ENCODE results near the gene POLL.

The POLL gene

DNA sequence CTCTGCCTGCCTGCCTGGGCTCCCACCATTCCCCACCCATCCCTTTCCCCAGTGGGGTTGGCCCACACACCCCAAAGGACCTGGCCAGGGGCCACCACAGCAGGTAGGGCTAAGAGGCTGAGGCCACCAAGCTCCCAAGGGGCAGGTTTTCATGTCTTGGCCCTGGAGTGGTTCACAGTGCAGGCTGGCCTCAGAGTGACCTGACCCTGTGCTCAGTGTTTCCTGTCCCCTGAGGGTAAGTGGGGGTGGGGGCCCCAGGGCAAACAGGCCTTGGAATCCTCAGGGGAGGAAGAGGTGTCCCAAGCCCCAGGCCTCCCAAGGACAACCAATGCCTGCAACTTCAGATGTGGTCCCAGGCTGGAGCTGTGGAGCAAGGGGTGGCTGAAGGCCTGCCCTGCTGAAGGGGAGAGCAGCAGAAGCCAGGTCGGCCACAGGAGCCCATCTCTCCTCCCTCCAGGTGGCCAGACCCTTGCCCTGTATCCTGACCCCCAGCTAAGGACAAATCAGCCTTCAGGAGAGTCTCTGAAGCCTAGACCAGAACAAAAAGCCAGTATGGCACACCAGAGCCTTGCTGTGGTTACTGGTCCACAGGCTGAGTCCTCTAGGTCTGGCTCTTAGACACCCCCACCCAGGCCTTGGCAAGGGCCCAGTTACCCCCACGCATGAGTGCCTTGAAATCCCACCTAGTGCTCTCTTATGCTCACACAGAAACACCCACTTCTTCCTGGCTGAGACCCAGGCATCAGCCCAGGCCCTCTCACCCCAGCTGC, 27.6 kb downstream of the POLL start:
- no peak for DNase-seq (ENCODE audit: low spot score)

DNA sequence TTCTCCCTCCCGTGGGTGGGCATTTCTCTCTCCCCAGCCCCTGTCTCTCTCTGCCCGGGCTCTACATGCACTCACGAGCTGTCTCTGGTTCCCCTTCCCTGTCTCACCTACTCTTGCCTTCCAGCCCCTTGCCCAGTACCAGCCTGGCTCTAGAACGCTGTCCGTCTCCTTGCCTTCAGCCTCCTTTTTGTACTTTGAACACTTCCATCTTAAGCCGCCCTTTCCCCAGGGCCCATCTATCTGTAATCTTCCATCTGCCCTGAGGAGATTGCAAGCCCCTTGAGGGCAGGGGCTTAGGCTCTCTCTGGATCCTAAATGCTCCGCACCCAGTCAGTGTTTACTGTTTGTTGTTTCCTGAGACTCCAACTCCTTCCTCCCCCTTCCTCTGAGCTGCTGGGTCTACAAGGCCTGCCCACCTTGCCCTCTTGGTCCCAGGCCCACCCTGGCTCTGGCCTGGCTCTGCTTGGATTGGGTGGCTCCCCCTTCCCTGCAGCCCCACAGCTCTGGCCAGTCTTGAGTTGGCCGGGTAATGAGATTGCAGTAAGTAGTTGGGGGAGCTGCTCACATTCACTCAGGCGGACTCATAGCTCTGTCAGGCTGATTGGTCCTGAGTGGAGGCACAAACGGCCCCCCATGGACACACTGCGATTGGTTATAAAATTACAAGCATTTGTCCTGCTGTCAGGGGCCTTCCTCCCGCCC, 28.3 kb downstream of the POLL start:
- no peak for DNase-seq (ENCODE audit: low spot score)

DNA sequence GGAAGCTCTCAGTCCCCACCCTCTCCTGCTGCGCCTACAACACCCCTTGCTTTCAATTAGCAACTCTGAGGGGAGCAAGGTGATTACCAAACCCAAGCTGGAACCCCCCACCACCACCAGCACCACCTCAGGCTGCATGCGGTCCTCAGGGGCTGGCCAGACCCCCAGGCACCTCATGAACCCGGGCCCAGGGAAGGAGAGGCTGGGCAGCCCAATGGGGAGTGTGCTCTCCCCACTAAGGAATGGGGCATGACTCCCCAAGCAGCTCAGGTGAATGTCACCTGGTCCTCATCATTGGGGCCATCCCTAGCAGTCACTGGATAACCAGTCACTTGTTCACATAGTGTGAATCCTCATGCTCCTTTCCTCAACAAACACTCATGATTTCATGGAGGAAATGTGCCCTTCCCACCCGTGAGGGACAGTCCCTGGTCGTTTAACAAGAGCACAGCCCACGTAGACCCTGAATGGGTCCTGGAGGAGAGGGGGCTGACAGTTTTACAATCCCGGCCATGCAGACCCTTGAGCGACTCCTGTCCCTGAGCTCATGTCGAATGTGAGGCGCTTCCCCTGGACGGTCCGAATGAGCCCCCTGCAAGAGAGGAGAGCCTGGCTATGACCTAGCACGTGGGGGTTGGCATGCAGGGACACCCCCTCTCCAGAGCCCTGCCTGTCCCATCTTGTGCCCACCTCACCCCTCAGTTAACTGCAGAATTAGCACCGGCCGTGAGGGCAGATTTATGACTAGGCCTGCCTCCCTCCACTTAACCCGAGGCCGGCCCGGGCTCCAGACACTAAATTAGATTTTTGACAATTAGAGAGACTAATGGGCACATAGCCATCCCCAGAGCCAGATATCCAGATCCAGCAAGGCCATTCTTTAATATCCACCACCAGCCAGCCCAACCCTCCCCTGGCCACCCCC, 29.1 kb downstream of the POLL start:
- DNase-seq (ENCODE audit: low spot score), result no peak

DNA sequence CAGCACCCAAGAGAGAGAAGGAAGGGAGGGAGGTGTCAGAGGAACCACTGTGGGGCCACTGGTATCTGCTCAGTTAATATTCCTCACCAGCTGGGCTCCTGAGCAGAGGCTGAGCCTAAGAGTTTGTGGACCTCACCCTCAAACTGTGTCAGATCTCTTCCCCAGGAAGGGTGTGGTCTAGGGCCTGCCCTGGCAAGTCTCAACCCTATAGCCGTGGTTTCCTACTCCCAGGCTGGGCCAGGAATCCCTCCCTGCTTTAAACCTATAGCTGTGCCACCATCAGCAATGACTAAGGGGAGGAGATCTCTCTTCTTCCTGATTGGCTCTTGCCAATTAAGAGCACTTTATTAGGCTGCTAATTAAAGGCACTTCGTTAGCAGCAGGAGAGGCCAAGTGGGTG, 29.9 kb downstream of the POLL start:
- DNase-seq (ENCODE audit: low spot score), result no peak

DNA sequence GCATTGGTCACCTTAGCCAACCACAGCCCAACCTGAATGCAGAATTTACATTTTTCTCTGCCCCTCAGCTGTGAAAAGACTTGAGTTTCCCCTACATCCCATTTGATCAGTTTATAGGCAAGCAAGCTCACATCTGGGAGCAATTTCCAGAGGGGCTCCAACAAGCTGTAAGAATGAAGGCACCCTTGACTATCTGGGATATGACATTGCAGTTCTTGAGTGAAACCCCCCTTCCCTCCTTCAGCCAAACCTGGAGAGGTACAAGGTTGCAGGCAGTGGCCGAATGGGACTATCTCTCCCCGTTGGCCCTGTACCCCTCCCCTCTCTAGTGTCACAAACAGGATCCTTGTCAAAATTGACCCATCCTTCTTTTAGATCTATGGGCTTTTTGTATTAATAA, 30.5 kb downstream of the POLL start:
- no peak for DNase-seq (ENCODE audit: low spot score)

DNA sequence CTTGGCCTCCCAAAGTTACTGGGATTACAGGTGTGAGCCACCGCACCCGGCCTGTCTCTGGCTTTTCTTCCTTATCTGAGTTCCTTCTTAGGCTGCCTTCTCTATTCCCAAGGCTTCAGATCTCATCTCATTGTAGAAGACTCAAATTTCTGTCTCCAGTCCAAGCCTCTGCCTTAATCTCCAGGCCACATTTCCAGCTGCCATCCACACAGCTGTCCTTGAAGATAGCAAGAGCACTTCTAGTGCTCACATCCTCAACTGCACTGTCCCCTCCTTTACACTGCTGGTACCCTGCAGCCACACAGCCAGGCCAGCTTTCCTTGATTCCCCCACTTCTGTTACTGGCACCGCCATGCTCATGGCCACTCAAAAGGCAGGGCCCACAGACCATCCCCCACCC, 35.6 kb downstream of the POLL start:
- no peak for DNase-seq (ENCODE audit: low spot score)

DNA sequence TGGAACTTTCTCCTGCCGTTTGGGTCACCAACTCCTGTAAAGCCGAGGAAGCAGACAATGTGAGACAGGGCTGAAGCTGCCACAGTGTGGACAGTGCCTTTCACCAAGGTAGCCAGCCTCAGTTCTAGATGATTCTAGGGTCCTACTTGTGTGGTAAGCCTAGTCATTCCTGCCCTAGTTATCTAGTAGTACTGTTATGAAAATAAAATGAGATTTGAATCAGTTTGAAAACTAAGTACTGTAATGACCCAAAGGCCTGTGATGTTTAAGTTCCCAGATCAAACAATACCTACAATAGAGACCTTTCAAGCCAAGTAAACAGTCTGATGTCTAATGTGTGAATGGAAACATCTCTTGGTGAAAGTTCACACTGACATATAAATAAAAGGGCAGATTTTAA, 37.1 kb downstream of the POLL start:
- no peak for DNase-seq (ENCODE audit: low spot score)

DNA sequence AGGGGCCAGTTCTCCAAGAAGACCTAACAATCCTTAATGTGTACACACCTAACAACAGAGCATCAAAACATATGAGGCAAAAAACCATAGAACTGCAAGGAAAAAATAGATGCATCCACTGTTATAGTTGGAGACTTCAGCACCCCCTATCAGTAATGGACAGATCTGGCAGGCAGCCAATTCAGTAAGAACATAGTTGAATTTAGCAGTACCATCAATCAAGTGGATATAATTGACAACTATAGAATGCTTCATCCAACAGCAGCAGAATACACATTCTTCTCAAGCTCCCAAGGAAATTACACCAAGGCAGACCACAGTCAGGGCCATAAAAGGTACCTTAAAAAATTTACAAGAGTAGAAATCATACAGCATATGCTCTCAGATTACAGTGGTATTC, 42.2 kb downstream of the POLL start:
- no peak for DNase-seq (ENCODE audit: low spot score)

DNA sequence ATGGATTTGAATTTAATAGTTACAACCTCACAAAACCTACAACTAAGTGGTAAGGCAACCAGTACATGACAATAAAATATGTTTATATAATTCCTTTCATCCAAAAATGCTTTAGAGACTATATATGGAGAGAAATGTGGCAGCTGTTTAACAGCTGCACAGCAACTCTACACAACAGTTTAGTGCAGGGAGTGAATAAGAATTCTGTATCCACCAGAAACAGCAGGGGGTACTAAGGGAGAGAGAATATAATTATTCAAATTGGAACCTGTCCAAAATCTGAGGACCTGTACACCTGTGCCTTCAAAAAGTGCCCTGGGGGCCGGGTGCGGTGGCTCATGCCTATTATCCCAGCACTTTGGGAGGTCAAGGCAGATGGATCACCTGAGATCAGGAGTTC, 49.6 kb downstream of the POLL start:
- no peak for DNase-seq (ENCODE audit: low spot score)

DNA sequence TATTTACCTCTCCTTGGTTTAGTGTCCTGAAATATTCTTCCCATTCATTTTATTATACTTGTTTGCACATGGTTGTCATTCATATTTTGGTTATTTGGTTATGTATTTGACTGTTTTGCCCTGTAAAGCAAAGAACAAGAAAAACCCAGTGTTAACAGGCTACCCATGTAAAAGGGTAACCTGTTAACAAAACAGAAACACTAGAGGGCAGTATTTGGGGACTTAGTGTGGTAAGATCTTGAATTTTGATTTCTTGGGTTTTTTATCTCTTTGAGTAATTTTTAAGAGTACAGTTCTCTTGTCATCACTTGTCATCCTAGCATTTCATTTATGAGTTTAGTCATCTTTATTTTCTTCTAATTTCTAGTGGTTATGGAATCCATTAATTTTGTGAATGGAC, 51.3 kb downstream of the POLL start:
- DNase-seq (ENCODE audit: low spot score), result no peak

DNA sequence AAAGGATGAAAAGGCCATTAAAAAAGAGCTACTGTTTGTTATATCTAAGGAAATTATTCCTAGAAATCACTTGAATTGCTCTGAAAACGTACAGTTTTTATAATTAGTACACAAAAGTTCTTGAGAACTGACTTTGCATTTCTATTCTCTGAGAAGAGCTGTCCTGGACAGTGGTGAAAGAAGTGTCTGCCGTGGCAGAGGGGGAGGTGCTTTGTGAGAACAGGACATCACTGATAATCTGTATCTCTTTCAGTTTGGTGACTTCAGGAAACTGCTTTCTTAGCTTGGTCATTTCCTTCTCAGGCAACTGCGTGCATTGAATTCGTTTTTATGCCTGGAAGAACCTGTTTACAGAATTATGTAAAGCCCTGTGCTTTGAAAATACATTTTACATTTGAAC, 52.1 kb downstream of the POLL start:
- no peak for DNase-seq (ENCODE audit: low spot score)

DNA sequence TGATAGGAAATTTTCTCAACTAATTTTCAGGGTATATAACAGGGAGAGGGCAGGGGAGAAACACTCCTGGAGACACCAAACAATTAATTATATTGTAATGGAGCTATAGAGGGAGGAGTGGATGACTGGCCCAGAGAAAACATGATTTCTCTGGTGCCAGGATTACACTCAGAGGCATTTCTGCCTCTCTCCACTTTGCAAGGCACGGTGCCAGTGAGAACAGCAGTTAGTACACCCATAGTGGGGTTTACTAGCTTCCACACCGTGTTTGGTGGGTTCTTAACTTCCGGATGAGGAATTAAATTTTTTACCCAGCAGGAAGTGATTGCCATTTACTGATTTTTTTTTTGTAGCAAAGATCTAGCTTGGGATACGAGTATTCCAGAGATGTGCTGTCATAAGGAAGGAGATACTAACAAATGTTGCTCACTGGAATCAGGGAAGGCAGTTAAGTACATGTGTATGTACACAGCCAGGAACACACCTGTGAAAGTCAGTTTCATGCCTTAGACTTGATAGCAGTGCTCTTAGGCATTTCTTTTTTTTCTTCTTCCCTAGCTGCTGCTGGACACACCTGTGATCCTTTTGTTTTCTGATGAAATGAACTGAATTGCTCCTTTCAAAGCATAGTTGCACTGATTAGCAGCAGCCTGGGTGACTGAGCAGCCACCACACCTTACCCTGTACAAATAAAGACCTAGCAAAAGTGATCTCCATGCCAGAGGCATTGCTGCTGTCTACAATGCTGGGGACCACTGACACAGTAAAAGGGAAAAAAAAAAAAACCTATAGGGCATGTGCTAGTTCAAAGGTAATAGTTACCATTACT, 58.1 kb downstream of the POLL start:
- DNase-seq (ENCODE audit: low spot score), result no peak

DNA sequence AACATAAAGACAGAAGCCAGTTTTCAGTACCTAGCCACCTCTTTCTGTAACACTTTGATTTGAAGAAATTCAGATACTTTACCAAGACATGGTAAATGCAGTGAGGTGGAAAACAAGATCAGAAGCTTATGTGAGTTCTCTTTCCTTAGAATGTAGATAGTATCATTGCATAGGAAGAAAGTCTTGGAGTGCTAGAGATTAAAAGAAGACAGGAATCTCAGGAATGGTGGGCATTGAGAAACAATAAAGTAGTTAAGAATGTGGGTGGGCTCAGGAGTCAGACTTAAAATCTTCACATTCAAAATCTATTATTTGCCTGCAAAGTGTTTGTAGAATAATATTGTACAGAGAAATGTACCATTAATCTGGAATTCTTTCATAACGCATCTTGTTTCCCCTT, 58.9 kb downstream of the POLL start:
- DNase-seq (ENCODE audit: low spot score), result no peak
